Kasumi-1 (cell line): ENCODE results near the gene DIPK1A.

Experiments
- DNase-seq, 2 experiments: peaks; one replicate each; lab custom pipeline; 2025; lab: John Stamatoyannopoulos, UW

Gene DIPK1A

GRCh38 chr1:92961131-92961895 is at the start of gene DIPK1A:
TSS of gene DIPK1A (minus strand) at chr1:92961462. CDS start at chr1:92961429, 33 bp downstream.
- DNase-seq: peak; percentile 53 to 62

GRCh38 chr1:93007941-93008577 is 46.8 kb upstream of the DIPK1A start:
- no peak for DNase-seq

- no peak for DNase-seq
Observed at GRCh38 chr1:93005252-93005598, 44.0 kb upstream of the DIPK1A start.

GRCh38 chr1:93004566-93005251 is 43.4 kb upstream of the DIPK1A start:
- no peak for DNase-seq

GRCh38 chr1:93003981-93004380 is 42.7 kb upstream of the DIPK1A start:
- no peak for DNase-seq

- DNase-seq: no peak
Observed at GRCh38 chr1:93002781-93003180, 41.5 kb upstream of the DIPK1A start.

- DNase-seq: no peak
Observed at GRCh38 chr1:93001893-93002292, 40.6 kb upstream of the DIPK1A start.

- DNase-seq: no peak
Observed at GRCh38 chr1:93000751-93001175, 39.5 kb upstream of the DIPK1A start.

- no peak for DNase-seq
Observed at GRCh38 chr1:93000291-93000690, 39.0 kb upstream of the DIPK1A start.

- DNase-seq: no peak
Observed at GRCh38 chr1:92998821-92999220, 37.6 kb upstream of the DIPK1A start.

- DNase-seq: no peak
Observed at GRCh38 chr1:92995441-92996430, 34.5 kb upstream of the DIPK1A start.

- DNase-seq: peak; percentile 68 to 73
Observed at GRCh38 chr1:92994105-92994712, 32.9 kb upstream of the DIPK1A start.

- no peak for DNase-seq
Observed at GRCh38 chr1:92993581-92993980, 32.3 kb upstream of the DIPK1A start.

- DNase-seq: no peak
Observed at GRCh38 chr1:92992877-92993276, 31.6 kb upstream of the DIPK1A start.

GRCh38 chr1:92992054-92992453 is 30.8 kb upstream of the DIPK1A start:
- DNase-seq: no peak

GRCh38 chr1:92990828-92991227 is 29.6 kb upstream of the DIPK1A start:
- DNase-seq: peak; percentile 10 to 12

GRCh38 chr1:92989936-92990583 is 28.8 kb upstream of the DIPK1A start:
- no peak for DNase-seq

- DNase-seq: no peak
Observed at GRCh38 chr1:92989253-92989652, 28.0 kb upstream of the DIPK1A start.

GRCh38 chr1:92987462-92987861 is 26.2 kb upstream of the DIPK1A start:
- no peak for DNase-seq

- DNase-seq: no peak
Observed at GRCh38 chr1:92985101-92985500, 23.8 kb upstream of the DIPK1A start.
